ENCODE data around the gene VEPH1. TPM values are rescaled to one million over a fixed set of nuclear protein-coding genes. Genes with fewer than 3 reads are reported as not detected.

Gene VEPH1
- total RNA-seq, 2 donors from 2014 or later: 15.0 to 30.0 TPM

GRCh38 chr3:157428853-157429252 is 74.4 kb downstream of the VEPH1 start:
- WGBS, 2 donors: 43 to 69% methylated on average over 1 of the region's 1 CpG
- Histone ChIP-seq H3K4me1 (no peaks in the 10 kb centered on the region), H3K27ac (no peak overlapping the region), H3K9me3 (no peaks in the 10 kb centered on the region), H3K27me3 (no peaks in the 10 kb centered on the region), H3K4me3 (no peak overlapping the region), H3K36me3 (replicated peaks in 1 of 2; ENCODE audit: insufficient read depth in 1 of 2, low read depth in 2 of 2) (no peaks in the 10 kb centered on the region)
- TF ChIP-seq POLR2A (IDR thresholded peaks at IDR 0.05): no peak
- TF ChIP-seq CTCF (IDR thresholded peaks at IDR 0.05): no peak
- no peak for ATAC-seq
- DNase-seq: no peak
- intact Hi-C loops (cut with DNase I): no loop called here

DNA sequence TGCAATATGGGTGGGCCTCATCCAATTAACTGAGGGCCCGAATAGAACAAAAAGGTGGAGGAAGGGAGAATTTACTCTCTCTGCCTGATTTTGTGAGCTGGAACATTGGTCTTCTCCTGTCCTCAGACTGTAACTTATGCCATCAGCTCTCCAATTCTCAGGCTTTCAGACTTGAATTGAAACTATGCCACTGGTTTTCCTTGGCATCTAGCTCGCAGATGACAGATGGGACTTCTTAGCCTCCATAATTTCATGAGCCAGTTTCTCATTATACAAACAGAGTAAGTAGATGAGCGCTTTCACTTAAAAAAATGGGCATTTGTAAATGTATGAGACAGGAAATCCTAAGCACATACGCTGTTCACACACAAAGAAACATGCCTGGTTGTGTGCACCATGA is 75.3 kb downstream of the VEPH1 start:
- intact Hi-C loops (cut with DNase I): no loop called here
- no peaks in the 10 kb centered on the region for H3K27me3 ChIP-seq
- H3K36me3 ChIP-seq (replicated peaks in 1 of 2; ENCODE audit: insufficient read depth in 1 of 2, low read depth in 2 of 2): no peaks in the 10 kb centered on the region
- H3K9me3 ChIP-seq: no peaks in the 10 kb centered on the region
- H3K4me1 ChIP-seq: no peaks in the 10 kb centered on the region
- 84 to 91% methylated on average over 4 of the region's 4 CpGs for WGBS, 2 donors
- no peak overlapping the region for H3K4me3 ChIP-seq
- TF ChIP-seq CTCF (IDR thresholded peaks at IDR 0.05) (no peak), POLR2A (IDR thresholded peaks at IDR 0.05) (no peak)
- no peak for DNase-seq
- H3K27ac ChIP-seq: no peak overlapping the region
- no peak for ATAC-seq

DNA sequence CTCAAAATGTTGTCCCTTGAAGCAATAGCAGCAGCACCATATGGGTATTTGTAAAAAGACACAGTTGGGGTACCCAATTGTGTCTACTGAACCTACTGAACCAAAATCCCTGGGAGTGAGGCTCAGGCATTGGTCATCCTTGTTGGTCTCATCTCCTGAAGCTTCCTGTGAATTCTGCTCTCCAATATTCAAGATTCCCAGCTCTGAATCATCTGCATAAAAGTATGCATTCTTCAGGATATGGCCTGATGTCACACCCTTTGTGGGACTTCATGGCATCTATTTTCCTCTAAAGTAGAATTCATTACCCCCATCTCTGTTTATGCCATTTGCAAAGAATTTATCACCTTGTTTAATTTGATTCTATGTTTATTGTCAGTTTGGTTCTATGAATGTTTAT is 79.9 kb downstream of the VEPH1 start:
- no peak overlapping the region for H3K4me3 ChIP-seq
- DNase-seq (no peak), ATAC-seq (no peak)
- H3K27me3 ChIP-seq: no peaks in the 10 kb centered on the region
- H3K36me3 ChIP-seq (replicated peaks in 1 of 2; ENCODE audit: insufficient read depth in 1 of 2, low read depth in 2 of 2): no peaks in the 10 kb centered on the region
- H3K27ac ChIP-seq: no peak overlapping the region
- H3K9me3 ChIP-seq: no peaks in the 10 kb centered on the region
- H3K4me1 ChIP-seq: no peaks in the 10 kb centered on the region
- intact Hi-C loops (cut with DNase I): no loop called here
- TF ChIP-seq CTCF (IDR thresholded peaks at IDR 0.05): no peak
- TF ChIP-seq POLR2A (IDR thresholded peaks at IDR 0.05): no peak

DNA sequence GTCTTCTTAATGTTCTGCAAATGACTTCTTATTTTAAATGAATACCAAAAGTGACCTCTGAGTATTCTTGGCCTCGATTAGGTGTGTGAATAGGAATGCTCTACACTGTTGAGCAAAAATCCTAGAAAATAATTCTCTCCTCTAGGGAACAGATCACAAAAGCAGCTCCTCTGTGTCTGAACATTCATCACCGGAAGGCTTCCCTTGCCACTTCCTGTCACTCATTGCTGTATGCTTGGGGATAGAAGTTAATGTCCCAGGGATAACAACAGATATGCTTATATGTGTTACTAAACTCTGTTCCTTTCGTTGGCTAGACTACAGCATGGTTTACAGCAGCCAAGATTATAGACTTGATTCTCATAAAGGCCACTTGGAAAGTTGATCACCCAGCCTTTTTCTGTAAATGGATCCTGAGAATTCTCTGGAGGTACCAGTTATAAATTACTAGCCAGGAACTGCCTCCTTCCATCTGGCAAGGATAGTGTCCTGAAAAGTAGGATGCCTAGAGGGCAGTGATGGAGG is 82.5 kb downstream of the VEPH1 start:
- H3K4me1 ChIP-seq: no peaks in the 10 kb centered on the region

More for the DNA sequence above, 82.5 kb downstream of the VEPH1 start:
- no peak for TF ChIP-seq CTCF (IDR thresholded peaks at IDR 0.05)
- Histone ChIP-seq H3K36me3 (replicated peaks in 1 of 2; ENCODE audit: insufficient read depth in 1 of 2, low read depth in 2 of 2) (no peaks in the 10 kb centered on the region), H3K27ac (no peak overlapping the region), H3K27me3 (no peaks in the 10 kb centered on the region), H3K4me3 (no peak overlapping the region), H3K9me3 (no peaks in the 10 kb centered on the region)
- no peak for DNase-seq
- intact Hi-C loops (cut with DNase I): no loop called here
- WGBS, 2 donors: 81 to 92% methylated on average over 3 of the region's 3 CpGs
- ATAC-seq: no peak

All from body of pancreas (tissue), 4 donors.